Stomach (tissue), 9 donors: ENCODE measurements around the gene PCDH15. TPM values are rescaled to one million over a fixed set of nuclear protein-coding genes. Genes with fewer than 3 reads are reported as not detected.

Experiments
- DNase-seq, 2 donors: peaks; one replicate each; pipeline versions ENCODE4 v3.0.0 to v3.0.0-alpha.2; 2013 to 2019
- H3K27ac ChIP-seq, 5 donors: fragments of 200-600 bp in 4 of 5; sonication (generic) in 4 of 5; one replicate each; pipeline ENCODE4 v1.5.1; 2013 to 2019; ENCODE audit warnings: mild to moderate bottlenecking in 1 of 5, moderate library complexity in 1 of 5
- H3K27me3 ChIP-seq, 3 donors: fragments of 200-600 bp; sonication (generic); one replicate each; pipeline ENCODE4 v1.5.1; 2017 to 2019; ENCODE audit warnings: mixed run types in 1 of 3
- H3K36me3 ChIP-seq, 4 donors: fragments of 200-600 bp; sonication (generic); 1 replicate in 3 of 4; 2 replicates in 1 of 4; pipeline ENCODE4 v1.5.1; 2016 to 2019
- H3K4me1 ChIP-seq, 4 donors: fragments of 200-600 bp; sonication (generic); one replicate each; pipeline ENCODE4 v1.5.1; 2016 to 2019
- H3K4me3 ChIP-seq, 4 donors: fragments of 200-600 bp; sonication (generic) in 3 of 4; one replicate each; pipeline ENCODE4 v1.5.1; 2016 to 2019; ENCODE audit warnings: mild to moderate bottlenecking in 1 of 4
- H3K9me3 ChIP-seq, 4 donors: fragments of 200-600 bp; sonication (generic); one replicate each; pipeline ENCODE4 v1.5.1; 2016 to 2019
- CTCF ChIP-seq, 7 experiments: fragments of 450-650 bp in 4 of 7; fragments of 200-600 bp in 3 of 7; sonication (generic) in 3 of 7; IDR thresholded peaks; one replicate each; pipeline ENCODE4 v1.5.1; 2016 to 2019; ENCODE audit warnings: antibody characterized with exemption in 7 of 7, control low read depth in 2 of 7, mild to moderate bottlenecking in 1 of 7
- EP300 ChIP-seq: sonication (generic); formaldehyde crosslinking; IDR thresholded peaks from one replicate; pipeline ENCODE4 v1.6.1; 2017; ENCODE audit warnings: antibody characterized with exemption
- POLR2A ChIP-seq, 4 donors: fragments of 450-650 bp; IDR thresholded peaks; one replicate each; pipeline ENCODE4 v1.6.1; 2016; ENCODE audit warnings: antibody characterized with exemption in 4 of 4, control low read depth in 2 of 4, mild to moderate bottlenecking in 1 of 4, moderate library complexity in 1 of 4
- POLR2AphosphoS5 ChIP-seq, 3 donors: sonication (generic); formaldehyde crosslinking; IDR thresholded peaks; one replicate each; pipeline ENCODE4 v1.6.1; 2016; ENCODE audit warnings: antibody characterized with exemption in 3 of 3
- WGBS, 5 donors: extraction: QIAGEN DNeasy Blood & Tissue Kit in 3 of 5; methylation state at CpG; one replicate each; pipeline versions ENCODE4 v1.1.5 to v1.1.7; 2013 to 2018; 5-methylcytosine and 5-hydroxymethylcytosine counted together
- intact Hi-C: fragments of 100-400 bp; cut with DNase I; formaldehyde crosslinking; loops from one replicate; pipeline ENCODE4 v1.15.1; 2023; ENCODE audit warnings: low total_unique reads
- polyA plus RNA-seq, 3 donors: library from polyadenylated mRNA; stranded (reverse); fragments of 200-250 nt; gene quantifications; one replicate each; pipeline ENCODE4 v1.2.3, GENCODE V29; 2013
- total RNA-seq, 5 donors: library from RNA; depleted of rRNA; stranded (reverse); fragments of >200 nt; gene quantifications; one replicate each; pipeline versions ENCODE4 v1.1.0 to v1.2.3, GENCODE V29; 2014 to 2016
- donor health status: healthy with polysubstance abuse.
- donor health status: Bipolar disorder and iron deficiency.
- donor health status: healthy.

The PCDH15 gene
- total and polyA plus RNA-seq, 8 donors: 3.7 TPM; not detected in 7

- no peak for DNase-seq
- intact Hi-C loops: no loop called here
- TF ChIP-seq POLR2AphosphoS5 (IDR thresholded peaks at IDR 0.05) (no peak), CTCF (IDR thresholded peaks at IDR 0.05) (no peak), POLR2A (IDR thresholded peaks at IDR 0.05) (no peak), EP300 (no peak)
- no peaks in the 10 kb centered on the region for H3K4me1 ChIP-seq
- H3K27ac ChIP-seq: no peak overlapping the region
- no peaks in the 10 kb centered on the region for H3K36me3 ChIP-seq
- H3K9me3 ChIP-seq: peaks cover 0 to 4% (median 0%) of the 10 kb centered on the region in 4 donors
- WGBS, 5 donors: 78 to 100% (median 81%) methylated on average over 1 of the region's 1 CpG; no CpG with 5 or more reads in 1 of the 5 donors
- no peaks in the 10 kb centered on the region for H3K27me3 ChIP-seq
- H3K4me3 ChIP-seq: no peak overlapping the region
These were observed 789.9 kb downstream of the PCDH15 start for GRCh38 chr10:54011117-54011516.

- Histone ChIP-seq H3K9me3 (peaks cover 0 to 4% (median 0%) of the 10 kb centered on the region in 4 donors), H3K4me1 (no peaks in the 10 kb centered on the region), H3K36me3 (no peaks in the 10 kb centered on the region), H3K4me3 (no peak overlapping the region), H3K27ac (no peak overlapping the region), H3K27me3 (no peaks in the 10 kb centered on the region)
- DNase-seq: no peak
- TF ChIP-seq EP300: no peak
- no peak for TF ChIP-seq POLR2A (IDR thresholded peaks at IDR 0.05)
- TF ChIP-seq CTCF (IDR thresholded peaks at IDR 0.05): no peak
- TF ChIP-seq POLR2AphosphoS5 (IDR thresholded peaks at IDR 0.05): no peak
- intact Hi-C loops: no loop called here
- WGBS, 5 donors: 65 to 88% (median 71%) methylated on average over 5 of the region's 5 CpGs
These were observed 790.6 kb downstream of the PCDH15 start for GRCh38 chr10:54010337-54010933.

GRCh38 chr10:54009672-54010071 lies 791.4 kb downstream of the PCDH15 start:
- H3K27ac ChIP-seq: no peak overlapping the region
- TF ChIP-seq POLR2A (IDR thresholded peaks at IDR 0.05) (no peak), EP300 (no peak), CTCF (IDR thresholded peaks at IDR 0.05) (no peak), POLR2AphosphoS5 (IDR thresholded peaks at IDR 0.05) (no peak)
- peaks cover 0 to 4% (median 0%) of the 10 kb centered on the region in 4 donors for H3K9me3 ChIP-seq
- DNase-seq: no peak
- intact Hi-C loops: no loop called here
- 67 to 100% (median 78%) methylated on average over 1 to 3 of the region's 3 CpGs for WGBS, 5 donors
- no peaks in the 10 kb centered on the region for H3K27me3 ChIP-seq
- H3K4me3 ChIP-seq: no peak overlapping the region
- H3K36me3 ChIP-seq: no peaks in the 10 kb centered on the region
- H3K4me1 ChIP-seq: no peaks in the 10 kb centered on the region

GRCh38 chr10:54002077-54002476 lies 799.0 kb downstream of the PCDH15 start:
- DNase-seq: no peak
- Histone ChIP-seq H3K27me3 (no peaks in the 10 kb centered on the region), H3K4me3 (no peak overlapping the region), H3K36me3 (no peaks in the 10 kb centered on the region), H3K4me1 (no peaks in the 10 kb centered on the region), H3K9me3 (no peaks in the 10 kb centered on the region), H3K27ac (no peak overlapping the region)
- TF ChIP-seq CTCF (IDR thresholded peaks at IDR 0.05) (no peak), POLR2AphosphoS5 (IDR thresholded peaks at IDR 0.05) (no peak), EP300 (no peak), POLR2A (IDR thresholded peaks at IDR 0.05) (no peak)
- intact Hi-C loops: no loop called here
- WGBS, 5 donors: 84 to 97% (median 94%) methylated on average over 1 of the region's 1 CpG
